A549 (cell line): ENCODE data around the gene RAB10. TPM values are rescaled to one million over a fixed set of nuclear protein-coding genes. Genes with fewer than 3 reads are reported as not detected.

Source experiments
- ATAC-seq, 2 experiments: fragments of 200-7000 bp in 1 of 2; fragments of >200 bp in 1 of 2; cut with Nextera tagmentation in 1 of 2; cut with Tn5 transposase in 1 of 2; 3 replicates each; pipeline versions ENCODE4 v1.8.0 to v1.9.1; 2018 to 2020; ENCODE audit warnings: mild to moderate bottlenecking in 1 of 2, moderate library complexity in 1 of 2
- CTCF ChIA-PET: fragments of 300-600 bp; sonication (Branson Sonifier 250); formaldehyde crosslinking; extraction: SDS; loops from one replicate; lab custom pipeline; 2021; ENCODE audit warnings: antibody characterized with exemption, inconsistent platforms; lab: Yijun Ruan, JAX
- POLR2A ChIA-PET: fragments of 350-600 bp; formaldehyde crosslinking; extraction: SDS; loops from one replicate; lab custom pipeline; 2021; ENCODE audit warnings: antibody characterized with exemption, inconsistent platforms; lab: Yijun Ruan, JAX
- DNase-seq, 2 experiments: peaks; one replicate each; pipeline versions ENCODE4 v3.0.0 to v3.0.0-alpha.2; 2011 to 2016; ENCODE audit warnings: low read depth in 1 of 2, low spot score in 1 of 2
- FAIRE-seq: peaks from 2 replicates; lab custom pipeline; 2011; peaks lifted over from hg19 to GRCh38; lab: Jason Lieb, UNC
- H3K27ac ChIP-seq, 2 experiments: fragments of >200 bp; sonication (Bioruptor Twin); formaldehyde crosslinking; 3 replicates each; pipeline ENCODE4 v1.5.1; 2016 to 2017
- H3K4me1 ChIP-seq: fragments of >200 bp; sonication (Bioruptor Twin); formaldehyde crosslinking; 3 replicates; pipeline ENCODE4 v1.6.1; 2016
- H3K4me2 ChIP-seq: fragments of >200 bp; sonication (Bioruptor Twin); formaldehyde crosslinking; 3 replicates; pipeline ENCODE4 v1.6.1; 2016
- H3K4me3 ChIP-seq: fragments of >200 bp; sonication (Bioruptor Twin); formaldehyde crosslinking; 3 replicates; pipeline ENCODE4 v1.5.1; 2016
- H3K9me3 ChIP-seq: fragments of >200 bp; sonication (Bioruptor Twin); formaldehyde crosslinking; 3 replicates; pipeline ENCODE4 v1.6.1; 2016
- BHLHE40 ChIP-seq: IDR thresholded peaks from 2 replicates; pipeline ENCODE4 v1.6.1; 2012; ENCODE audit warnings: low read depth, low read length, inconsistent platforms
- CEBPB ChIP-seq, 2 experiments: fragments of >200 bp in 1 of 2; sonication (Bioruptor Twin) in 1 of 2; formaldehyde crosslinking in 1 of 2; IDR thresholded peaks; 2 replicates each; pipeline ENCODE4 v1.6.1; 2012 to 2016
- CHD2 ChIP-seq: fragments of 150-350 bp; IDR thresholded peaks from 2 replicates; pipeline ENCODE4 v1.6.1; 2014; ENCODE audit warnings: low read length; ENCODE audit not compliant: partially characterized antibody
- EHMT2 ChIP-seq: fragments of 200-600 bp; sonication (generic); IDR thresholded peaks from 2 replicates; pipeline ENCODE4 v1.6.1; 2016; ENCODE audit warnings: antibody characterized with exemption, low read depth, mild to moderate bottlenecking, moderate library complexity
- FOSB ChIP-seq: fragments of 250-450 bp; sonication (Bioruptor Pico); IDR thresholded peaks from 2 replicates; pipeline ENCODE4 v1.5.0; 2020; ENCODE audit warnings: mild to moderate bottlenecking, moderate library complexity
- HEYL ChIP-seq: fragments of 250-450 bp; sonication (Bioruptor Pico); IDR thresholded peaks from 2 replicates; pipeline ENCODE4 v1.8.0; 2021; ENCODE audit warnings: mild to moderate bottlenecking, moderate library complexity
- HOXB5 ChIP-seq: fragments of 250-450 bp; sonication (Bioruptor Pico); IDR thresholded peaks from 2 replicates; pipeline ENCODE4 v1.5.0; 2020; ENCODE audit warnings: mild to moderate bottlenecking, moderate library complexity
- JUNB ChIP-seq: fragments of >200 bp; sonication (Bioruptor Twin); formaldehyde crosslinking; IDR thresholded peaks from 2 replicates; pipeline ENCODE4 v1.6.1; 2016
- KDM1A ChIP-seq: fragments of 200-600 bp; sonication (generic); IDR thresholded peaks from 2 replicates; pipeline ENCODE4 v1.6.1; 2016; ENCODE audit warnings: low read depth, mild to moderate bottlenecking
- MAZ ChIP-seq: fragments of 150-350 bp; IDR thresholded peaks from 2 replicates; pipeline ENCODE4 v1.6.1; 2014; ENCODE audit warnings: antibody characterized with exemption, low read depth, low read length, borderline replicate concordance
- MYC ChIP-seq: IDR thresholded peaks from 2 replicates; pipeline ENCODE4 v1.6.1; 2012; ENCODE audit warnings: mild to moderate bottlenecking, inconsistent platforms, low read length, improper control_type of control experiment, borderline replicate concordance
- NR3C1 ChIP-seq: fragments of >200 bp; sonication (Bioruptor Twin); formaldehyde crosslinking; IDR thresholded peaks from 3 replicates; pipeline ENCODE4 v1.6.1; 2017
- POLR2AphosphoS2 ChIP-seq: conservative IDR thresholded peaks from 2 replicates; pipeline ENCODE4 v1.6.1; 2012; ENCODE audit warnings: low read length, improper control_type of control experiment, inconsistent platforms
- RAD21 ChIP-seq, 2 experiments: fragments of >200 bp in 1 of 2; sonication (Bioruptor Twin) in 1 of 2; formaldehyde crosslinking in 1 of 2; IDR thresholded peaks in 1 of 2; conservative IDR thresholded peaks in 1 of 2; 2 replicates in 1 of 2; 3 replicates in 1 of 2; pipeline ENCODE4 v1.6.1; 2012 to 2018; ENCODE audit warnings: inconsistent platforms in 1 of 2
- RARB ChIP-seq: fragments of 250-450 bp; sonication (Bioruptor Pico); IDR thresholded peaks from 2 replicates; pipeline ENCODE4 v1.8.0; 2021; ENCODE audit warnings: mild to moderate bottlenecking, moderate library complexity
- TFCP2L1 ChIP-seq: fragments of 250-450 bp; sonication (Bioruptor Pico); IDR thresholded peaks from 2 replicates; pipeline ENCODE4 v1.5.0; 2021; ENCODE audit warnings: mild to moderate bottlenecking
- ZNF302 ChIP-seq: fragments of 250-450 bp; sonication (Bioruptor Pico); IDR thresholded peaks from 2 replicates; pipeline ENCODE4 v1.9.0; 2021; ENCODE audit warnings: inconsistent platforms, mild to moderate bottlenecking, moderate library complexity
- WGBS: methylation state at CpG from one replicate; pipeline ENCODE4 v1.1.6; 2017; ENCODE audit errors: missing lambda C conversion rate; 5-methylcytosine and 5-hydroxymethylcytosine counted together
- polyA plus RNA-seq, 4 experiments: library from polyadenylated mRNA; depleted of rRNA in 3 of 4; stranded (reverse); fragments of >200 nt; fragmentation: RNase III in 1 of 4; extraction: RNeasy Plus Mini Kit Qiagen cat#74134 plus additional on column Dnase treatment in 1 of 4; gene quantifications; 2 replicates in 3 of 4; 3 replicates in 1 of 4; pipeline ENCODE4 v1.2.3, GENCODE V29; 2011 to 2017
- TF ChIP-seq, protein P1 (sequence below): fragments of 250-450 bp; sonication (Bioruptor Pico); IDR thresholded peaks from 2 replicates; pipeline ENCODE4 v1.5.0; 2021; ENCODE audit warnings: mild to moderate bottlenecking, moderate library complexity, borderline replicate concordance
- TF ChIP-seq, protein P2 (sequence below): fragments of >200 bp; sonication (Bioruptor Twin); formaldehyde crosslinking; IDR thresholded peaks from 2 replicates; pipeline ENCODE4 v1.6.1; 2016
- TF ChIP-seq, protein P3 (sequence below): fragments of >200 bp; sonication (Bioruptor Twin); formaldehyde crosslinking; IDR thresholded peaks from 3 replicates; pipeline ENCODE4 v1.6.1; 2016
- TF ChIP-seq, protein P4 (sequence below): fragments of 150-350 bp; IDR thresholded peaks from 2 replicates; pipeline ENCODE4 v1.6.1; 2014; ENCODE audit warnings: low read depth, mild to moderate bottlenecking, low read length
- TF ChIP-seq, protein P5 (sequence below): fragments of >200 bp; sonication (Bioruptor Twin); formaldehyde crosslinking; IDR thresholded peaks from 3 replicates; pipeline ENCODE4 v1.5.1; 2016

Gene RAB10
- polyA plus RNA-seq, 2 of the 4 experiments (the other 2 are of a cell fraction), result 272 to 692 TPM

DNA sequence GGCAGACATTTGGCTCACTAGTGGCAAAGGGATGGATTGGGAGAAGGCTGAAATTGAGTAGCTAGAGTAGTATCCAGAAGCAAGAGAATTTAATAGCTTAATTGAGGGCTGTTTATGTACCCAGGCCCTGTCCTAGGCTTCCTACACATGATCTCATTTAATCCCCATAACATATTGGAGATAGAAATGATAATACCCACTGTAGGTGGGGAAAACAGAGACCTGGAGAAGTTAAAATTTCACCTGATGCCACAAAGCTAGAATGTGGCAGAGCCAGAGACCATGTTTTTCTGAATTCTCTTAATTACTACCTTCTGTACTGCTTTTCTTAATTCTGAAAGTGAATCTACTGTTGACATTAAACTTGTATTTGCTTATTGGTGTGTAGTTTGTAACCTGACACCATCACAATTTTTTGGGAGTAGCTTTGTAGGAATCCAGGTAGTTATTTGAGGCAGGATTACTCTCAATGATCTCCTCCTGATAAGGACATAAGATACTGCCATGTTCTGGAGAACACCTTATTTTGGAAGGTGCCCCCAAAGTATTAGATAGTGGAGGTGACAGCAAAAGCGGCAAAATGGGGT lies 42.2 kb downstream of the RAB10 start:
- peaks cover 90% of the 10 kb centered on the region for H3K4me1 ChIP-seq
- FAIRE-seq (no peak), DNase-seq (no peak), ATAC-seq (peak in 1 of 2 experiments; percentile 22; a peak in 3 of 6 replicates)
- 95% methylated on average over 1 of the region's 1 CpG for WGBS
- POLR2A ChIA-PET, result interaction anchor here (0.6 to 1.3 kb wide), 2 partner anchors 23 to 42 kb away, joined by 6 to 10 read pairs; partner anchors contain the start of gene RAB10
- TF ChIP-seq RAD21 (conservative IDR thresholded peaks at IDR 0.05 in 1 of 2, IDR thresholded peaks at IDR 0.05 in 1 of 2) (no peak), POLR2AphosphoS2 (peak; percentile 54; the same call in 1 of the 2 replicates), JUNB (no peak)
- peaks cover 6% of the 10 kb centered on the region for H3K9me3 ChIP-seq
- peak overlapping the region in 1 of 2 experiments; percentile 20; a peak in 4 of 6 replicates for H3K27ac ChIP-seq
- H3K4me2 ChIP-seq, result peak overlapping the region; percentile 49
- CTCF ChIA-PET, result interaction anchor here (1.1 to 5.6 kb wide), 8 partner anchors 8 to 125 kb away, joined by 3 to 30 read pairs (median 6); no protein-coding TSS in a partner anchor
- H3K4me3 ChIP-seq, result no peak overlapping the region

DNA sequence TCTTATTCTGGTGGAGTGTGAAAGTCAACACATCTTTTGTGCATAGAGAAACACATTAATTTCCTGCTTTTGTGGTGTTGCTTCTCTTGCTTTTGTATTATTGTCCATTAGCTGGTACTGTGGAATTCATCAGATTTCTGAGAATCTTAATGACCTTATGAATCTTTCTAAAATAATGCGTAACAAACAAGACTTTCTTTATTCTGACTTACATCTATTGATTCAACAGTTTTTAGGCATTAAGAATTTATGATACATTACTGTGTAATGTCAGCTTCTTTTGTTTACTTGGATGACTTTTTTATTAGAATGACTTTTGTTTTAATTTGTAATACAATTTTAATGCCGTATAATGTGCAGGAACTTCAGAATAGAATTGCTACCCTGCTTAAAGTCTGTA lies 43.4 kb downstream of the RAB10 start:
- CTCF ChIA-PET, result interaction anchor here (1.1 to 2.7 kb wide), 3 partner anchors 9 to 126 kb away, joined by 3 to 12 read pairs (median 3); no protein-coding TSS in a partner anchor
- ATAC-seq (no peak), DNase-seq (no peak), FAIRE-seq (no peak)
- POLR2A ChIA-PET, result no interaction called here
- WGBS, result 72% methylated on average over 2 of the region's 2 CpGs
- Histone ChIP-seq H3K4me3 (no peak overlapping the region), H3K4me1 (peaks cover 80% of the 10 kb centered on the region), H3K4me2 (peak overlapping the region; percentile 0; the same call in 1 of the 3 replicates), H3K9me3 (peaks cover 15% of the 10 kb centered on the region), H3K27ac (0 out of 6 replicates have a peak overlapping the region, but pooled peaks of 1 of the 2 experiments have one; percentile 9)
- TF ChIP-seq MAZ, result no peak
- no peak for TF ChIP-seq HOXB5 (CRISPR knock-in tag)
- TF ChIP-seq, protein P1, sequence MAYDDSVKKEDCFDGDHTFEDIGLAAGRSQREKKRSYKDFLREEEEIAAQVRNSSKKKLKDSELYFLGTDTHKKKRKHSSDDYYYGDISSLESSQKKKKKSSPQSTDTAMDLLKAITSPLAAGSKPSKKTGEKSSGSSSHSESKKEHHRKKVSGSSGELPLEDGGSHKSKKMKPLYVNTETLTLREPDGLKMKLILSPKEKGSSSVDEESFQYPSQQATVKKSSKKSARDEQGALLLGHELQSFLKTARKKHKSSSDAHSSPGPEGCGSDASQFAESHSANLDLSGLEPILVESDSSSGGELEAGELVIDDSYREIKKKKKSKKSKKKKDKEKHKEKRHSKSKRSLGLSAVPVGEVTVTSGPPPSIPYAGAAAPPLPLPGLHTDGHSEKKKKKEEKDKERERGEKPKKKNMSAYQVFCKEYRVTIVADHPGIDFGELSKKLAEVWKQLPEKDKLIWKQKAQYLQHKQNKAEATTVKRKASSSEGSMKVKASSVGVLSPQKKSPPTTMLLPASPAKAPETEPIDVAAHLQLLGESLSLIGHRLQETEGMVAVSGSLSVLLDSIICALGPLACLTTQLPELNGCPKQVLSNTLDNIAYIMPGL (CRISPR knock-in tag), result no peak
- TF ChIP-seq CEBPB (IDR thresholded peaks at IDR 0.05), result no peak
- TF ChIP-seq ZNF302 (CRISPR knock-in tag), result no peak
- TF ChIP-seq EHMT2, result no peak
- TF ChIP-seq KDM1A, result no peak
- TF ChIP-seq, protein P2, sequence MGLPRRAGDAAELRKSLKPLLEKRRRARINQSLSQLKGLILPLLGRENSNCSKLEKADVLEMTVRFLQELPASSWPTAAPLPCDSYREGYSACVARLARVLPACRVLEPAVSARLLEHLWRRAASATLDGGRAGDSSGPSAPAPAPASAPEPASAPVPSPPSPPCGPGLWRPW, result no peak
- TF ChIP-seq, protein P3, sequence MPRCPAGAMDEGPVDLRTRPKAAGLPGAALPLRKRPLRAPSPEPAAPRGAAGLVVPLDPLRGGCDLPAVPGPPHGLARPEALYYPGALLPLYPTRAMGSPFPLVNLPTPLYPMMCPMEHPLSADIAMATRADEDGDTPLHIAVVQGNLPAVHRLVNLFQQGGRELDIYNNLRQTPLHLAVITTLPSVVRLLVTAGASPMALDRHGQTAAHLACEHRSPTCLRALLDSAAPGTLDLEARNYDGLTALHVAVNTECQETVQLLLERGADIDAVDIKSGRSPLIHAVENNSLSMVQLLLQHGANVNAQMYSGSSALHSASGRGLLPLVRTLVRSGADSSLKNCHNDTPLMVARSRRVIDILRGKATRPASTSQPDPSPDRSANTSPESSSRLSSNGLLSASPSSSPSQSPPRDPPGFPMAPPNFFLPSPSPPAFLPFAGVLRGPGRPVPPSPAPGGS, result no peak
- TF ChIP-seq, protein P4, sequence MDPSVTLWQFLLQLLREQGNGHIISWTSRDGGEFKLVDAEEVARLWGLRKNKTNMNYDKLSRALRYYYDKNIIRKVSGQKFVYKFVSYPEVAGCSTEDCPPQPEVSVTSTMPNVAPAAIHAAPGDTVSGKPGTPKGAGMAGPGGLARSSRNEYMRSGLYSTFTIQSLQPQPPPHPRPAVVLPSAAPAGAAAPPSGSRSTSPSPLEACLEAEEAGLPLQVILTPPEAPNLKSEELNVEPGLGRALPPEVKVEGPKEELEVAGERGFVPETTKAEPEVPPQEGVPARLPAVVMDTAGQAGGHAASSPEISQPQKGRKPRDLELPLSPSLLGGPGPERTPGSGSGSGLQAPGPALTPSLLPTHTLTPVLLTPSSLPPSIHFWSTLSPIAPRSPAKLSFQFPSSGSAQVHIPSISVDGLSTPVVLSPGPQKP, result no peak
- TF ChIP-seq CHD2, result no peak
- no peak for TF ChIP-seq TFCP2L1
- no peak for TF ChIP-seq NR3C1
- TF ChIP-seq BHLHE40, result no peak
- TF ChIP-seq, protein P5, sequence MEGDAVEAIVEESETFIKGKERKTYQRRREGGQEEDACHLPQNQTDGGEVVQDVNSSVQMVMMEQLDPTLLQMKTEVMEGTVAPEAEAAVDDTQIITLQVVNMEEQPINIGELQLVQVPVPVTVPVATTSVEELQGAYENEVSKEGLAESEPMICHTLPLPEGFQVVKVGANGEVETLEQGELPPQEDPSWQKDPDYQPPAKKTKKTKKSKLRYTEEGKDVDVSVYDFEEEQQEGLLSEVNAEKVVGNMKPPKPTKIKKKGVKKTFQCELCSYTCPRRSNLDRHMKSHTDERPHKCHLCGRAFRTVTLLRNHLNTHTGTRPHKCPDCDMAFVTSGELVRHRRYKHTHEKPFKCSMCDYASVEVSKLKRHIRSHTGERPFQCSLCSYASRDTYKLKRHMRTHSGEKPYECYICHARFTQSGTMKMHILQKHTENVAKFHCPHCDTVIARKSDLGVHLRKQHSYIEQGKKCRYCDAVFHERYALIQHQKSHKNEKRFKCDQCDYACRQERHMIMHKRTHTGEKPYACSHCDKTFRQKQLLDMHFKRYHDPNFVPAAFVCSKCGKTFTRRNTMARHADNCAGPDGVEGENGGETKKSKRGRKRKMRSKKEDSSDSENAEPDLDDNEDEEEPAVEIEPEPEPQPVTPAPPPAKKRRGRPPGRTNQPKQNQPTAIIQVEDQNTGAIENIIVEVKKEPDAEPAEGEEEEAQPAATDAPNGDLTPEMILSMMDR, result no peak
- TF ChIP-seq MYC, result no peak
- TF ChIP-seq RARB, result no peak
- TF ChIP-seq FOSB (CRISPR knock-in tag), result no peak
- TF ChIP-seq HEYL (CRISPR knock-in tag), result no peak
